ENCODE measurements around the gene NR0B2. TPM values are rescaled to one million over a fixed set of nuclear protein-coding genes. Genes with fewer than 3 reads are reported as not detected.

NR0B2 gene, protein sequence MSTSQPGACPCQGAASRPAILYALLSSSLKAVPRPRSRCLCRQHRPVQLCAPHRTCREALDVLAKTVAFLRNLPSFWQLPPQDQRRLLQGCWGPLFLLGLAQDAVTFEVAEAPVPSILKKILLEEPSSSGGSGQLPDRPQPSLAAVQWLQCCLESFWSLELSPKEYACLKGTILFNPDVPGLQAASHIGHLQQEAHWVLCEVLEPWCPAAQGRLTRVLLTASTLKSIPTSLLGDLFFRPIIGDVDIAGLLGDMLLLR
- not detected in 2 replicates for total RNA-seq

DNA sequence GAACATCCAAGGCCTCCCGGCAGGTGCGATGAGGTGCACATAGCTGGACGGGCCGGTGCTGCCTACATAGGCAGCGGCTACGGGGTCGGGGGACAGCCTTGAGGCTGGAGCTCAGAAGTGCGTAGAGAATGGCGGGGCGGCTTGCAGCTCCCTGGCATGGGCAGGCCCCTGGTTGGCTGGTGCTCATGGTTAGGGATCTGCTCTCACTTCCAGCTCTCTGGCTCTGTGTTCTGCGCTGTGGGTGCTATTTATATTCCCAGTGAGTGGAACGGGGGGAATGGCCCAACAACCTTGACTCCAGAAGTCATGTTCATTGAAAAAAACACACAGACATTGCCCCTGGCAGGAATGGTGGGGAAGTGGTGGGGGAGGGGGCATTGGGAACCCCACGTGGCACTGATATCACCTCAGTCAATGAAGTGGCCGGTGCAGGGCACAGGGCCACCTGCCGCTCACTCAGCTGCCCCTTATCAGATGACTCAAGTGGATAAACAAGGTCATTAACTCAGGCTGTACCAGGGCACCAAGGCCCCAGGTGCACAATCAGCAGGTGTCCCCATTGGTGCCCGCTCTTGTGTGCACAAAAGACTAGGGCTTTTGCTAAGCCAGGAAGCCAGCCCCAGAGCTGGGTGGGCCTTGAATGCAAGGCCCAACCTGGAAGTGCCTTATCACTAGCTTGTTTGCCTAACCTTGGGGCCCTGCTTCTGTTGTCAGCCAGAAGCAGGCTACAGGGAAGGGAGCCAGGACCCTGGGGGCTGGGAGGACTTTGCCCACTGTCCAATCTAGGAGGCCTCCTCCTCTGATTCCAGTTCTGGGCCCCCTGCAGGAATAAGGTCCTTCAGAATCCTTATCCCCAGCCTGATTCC lies at the start of gene NR0B2:
TSS of gene NR0B2 (minus strand) at position 222 of the 866 bp plus-strand sequence. CDS start at position 187, 35 bp downstream.

GRCh38 chr1:26959722-26960624 lies 46.2 kb upstream of the NR0B2 start, which contains the start of gene KDF1:
KDF1 (minus strand) TSS chr1:26960468; CDS start chr1:26952380, 8,088 bp downstream.

DNA sequence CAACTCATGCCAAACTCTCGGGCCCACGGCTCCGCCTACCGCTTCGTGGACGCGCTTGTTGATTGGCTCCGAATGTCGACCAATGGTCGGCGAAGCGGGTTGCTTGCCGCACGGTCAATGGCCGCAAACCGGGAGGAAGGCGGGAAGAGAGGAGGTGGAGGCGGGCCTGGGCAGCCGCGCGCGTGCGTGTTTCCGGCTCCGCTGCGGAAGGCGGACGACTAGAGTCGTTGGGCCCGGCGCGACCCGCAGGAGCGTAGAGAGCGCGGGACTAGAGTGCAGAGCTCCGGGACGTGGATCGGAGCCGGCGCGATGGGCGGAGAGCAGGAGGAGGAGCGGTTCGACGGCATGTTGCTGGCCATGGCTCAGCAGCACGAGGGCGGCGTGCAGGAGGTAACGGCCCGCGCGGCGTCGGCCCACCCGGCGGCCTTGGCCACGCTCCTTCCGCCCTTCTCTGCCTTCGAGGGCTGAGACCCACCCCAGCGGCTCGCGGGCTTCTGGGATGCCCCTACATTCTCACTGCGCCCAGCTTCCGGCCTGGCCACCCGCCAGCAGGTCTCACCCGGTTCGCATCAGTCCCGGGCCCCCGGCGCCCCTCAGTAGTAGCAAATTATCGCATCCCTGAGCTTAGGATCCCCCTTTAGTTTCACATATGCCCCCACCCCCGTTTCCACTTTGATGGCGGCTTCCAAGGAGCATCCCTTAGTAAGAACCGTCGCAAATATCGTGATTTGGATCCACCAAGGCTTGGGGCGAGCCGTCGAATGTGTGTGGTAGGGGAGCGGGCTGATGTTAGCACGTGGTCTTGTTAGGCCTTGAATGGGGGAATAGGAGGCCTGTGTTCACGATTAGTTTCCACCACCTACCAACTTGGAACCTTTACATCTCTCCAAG lies 8.0 kb upstream of the NR0B2 start, which contains the start of gene NUDC:
TSS of gene NUDC (plus strand) at position 204 of the 891 bp plus-strand sequence. CDS start at position 310, 106 bp downstream.

GRCh38 chr1:26900001-26900814 lies 13.6 kb downstream of the NR0B2 start, which contains the start of gene GPATCH3:
GPATCH3 (minus strand) TSS chr1:26900467; CDS start chr1:26900442, 25 bp downstream.

DNA sequence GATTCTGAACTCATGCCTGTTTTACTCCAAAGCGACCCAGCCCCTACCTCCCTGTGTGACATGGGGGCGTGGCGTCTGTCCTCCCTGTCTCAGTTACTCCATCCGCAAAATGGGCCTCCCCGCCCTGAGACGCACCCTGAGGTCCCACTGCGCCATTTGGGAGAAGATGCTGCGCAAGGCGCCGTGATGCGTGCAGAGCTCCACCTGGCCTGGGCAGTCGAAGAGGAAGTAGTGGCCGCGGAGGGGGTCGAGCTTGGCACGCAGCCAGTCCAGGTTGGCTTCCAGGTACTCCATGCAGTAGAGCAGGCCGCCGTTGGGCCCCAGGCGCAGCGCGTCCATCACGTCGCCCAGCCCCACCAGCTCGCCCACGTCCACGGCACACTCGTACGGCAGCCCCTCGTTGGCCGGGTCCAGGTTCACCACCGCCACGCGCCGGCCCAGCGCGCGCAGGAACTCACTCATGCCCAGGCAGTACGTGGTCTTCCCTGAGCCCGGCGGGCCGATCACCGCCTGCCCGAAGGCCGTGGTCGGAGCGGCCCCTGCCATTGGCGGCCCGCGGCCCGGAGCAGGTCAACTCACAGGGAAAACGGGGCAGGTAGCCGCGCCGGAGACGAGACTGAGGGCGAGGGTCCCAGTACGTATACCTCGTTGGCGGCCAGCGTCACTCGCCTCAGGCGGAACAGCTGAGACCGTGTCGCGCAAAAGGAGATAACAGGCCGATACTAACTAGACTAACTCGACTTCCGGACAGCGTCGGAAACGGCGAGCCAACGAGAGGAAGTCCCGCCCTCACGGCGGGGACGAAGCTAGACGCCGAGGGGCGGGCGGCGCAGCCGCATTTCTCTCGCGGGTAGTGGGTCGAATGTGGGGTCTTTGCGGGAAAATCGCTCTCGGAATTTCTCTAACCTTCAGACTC lies 24.0 kb downstream of the NR0B2 start, which contains the start of gene GPN2:
TSS of gene GPN2 (minus strand) at position 733 of the 916 bp plus-strand sequence. CDS start at position 546, 187 bp downstream.

GRCh38 chr1:26862781-26863684 lies 50.7 kb downstream of the NR0B2 start, which contains the start of gene SFN:
SFN (plus strand) TSS chr1:26863149; CDS start chr1:26863213, 64 bp downstream.

Other genes starting within 250 kb of the NR0B2 start
- 8.7 and 12.0 TPM in 2 replicates for gene ARID1A, start 218.0 kb downstream of the NR0B2 start, total RNA-seq
- 7.2 and 8.3 TPM in 2 replicates for gene PIGV, start 126.0 kb downstream of the NR0B2 start, total RNA-seq
- 3.7 and 4.5 TPM in 2 replicates for gene ZDHHC18, start 87.3 kb downstream of the NR0B2 start, total RNA-seq
- 0.09 and 0.11 TPM in 2 replicates for gene SFN, start 50.8 kb downstream of the NR0B2 start, total RNA-seq
- gene GPN2, start 23.7 kb downstream of the NR0B2 start, total RNA-seq: 8.1 and 9.0 TPM in 2 replicates
- 10.1 and 11.3 TPM in 2 replicates for gene GPATCH3, start 13.5 kb downstream of the NR0B2 start, total RNA-seq
- gene NUDC, start 7.8 kb upstream of the NR0B2 start, total RNA-seq: 14.6 and 15.1 TPM in 2 replicates
- gene KDF1, start 46.5 kb upstream of the NR0B2 start, total RNA-seq: not detected in 2 replicates
- gene TRNP1, start 79.7 kb upstream of the NR0B2 start, total RNA-seq: 0.98 and 1.7 TPM in 2 replicates
- 0.09 and 0.11 TPM in 2 replicates for gene TENT5B, start 98.9 kb upstream of the NR0B2 start, total RNA-seq
- gene SLC9A1, start 241.2 kb upstream of the NR0B2 start, total RNA-seq: 1.8 and 2.9 TPM in 2 replicates

Measured in dermis lymphatic vessel endothelial cell (primary cell).